OCI-LY7 (cell line): ENCODE results near the gene MYO9B. TPM values are rescaled to one million over a fixed set of nuclear protein-coding genes. Genes with fewer than 3 reads are reported as not detected.

Experiments
- BruUV-seq: library from RNA; stranded (reverse); fragments of 400-500 nt; replicated peaks from 2 replicates; lab custom pipeline; 2021; lab: Mats Ljungman, UMichigan
- CTCF ChIA-PET: fragments of 300-600 bp; sonication (Branson Sonifier 250); formaldehyde crosslinking; loops from one replicate; lab custom pipeline; 2022; ENCODE audit warnings: antibody characterized with exemption; ENCODE audit not compliant: unreplicated experiment; lab: Charles Lee
- POLR2A ChIA-PET: fragments of 300-600 bp; sonication (Branson Sonifier 250); formaldehyde crosslinking; loops from one replicate; lab custom pipeline; 2022; ENCODE audit warnings: antibody characterized with exemption; lab: Charles Lee
- DNase-seq: peaks from one replicate; pipeline ENCODE4 v3.0.0-alpha.2; 2015; ENCODE audit warnings: low spot score
- H2AFZ ChIP-seq: fragments of 200-600 bp; sonication (generic), shearing (Covaris generic); 2 replicates; pipeline ENCODE4 v1.6.1; 2014; ENCODE audit warnings: mild to moderate bottlenecking, antibody characterized with exemption, low read length, moderate library complexity
- H3K27ac ChIP-seq: fragments of 200-600 bp; sonication (generic); 2 replicates; pipeline ENCODE4 v1.5.1; 2014; ENCODE audit warnings: mixed run types, low read depth, mild to moderate bottlenecking, moderate library complexity, low read length, inconsistent platforms; ENCODE audit not compliant: poor library complexity, severe bottlenecking
- H3K36me3 ChIP-seq: fragments of 200-600 bp; sonication (generic); 2 replicates; pipeline ENCODE4 v1.6.1; 2014; ENCODE audit warnings: mild to moderate bottlenecking, antibody characterized with exemption, low read length, moderate library complexity, mixed read lengths; ENCODE audit not compliant: insufficient read depth
- H3K4me1 ChIP-seq: fragments of 200-600 bp; sonication (generic); 2 replicates; pipeline ENCODE4 v1.5.1; 2014; ENCODE audit warnings: mild to moderate bottlenecking, low read length; ENCODE audit not compliant: insufficient read depth, poor library complexity, severe bottlenecking
- H3K4me2 ChIP-seq: fragments of 200-600 bp; sonication (generic); 2 replicates; pipeline ENCODE4 v1.6.1; 2014; ENCODE audit warnings: mild to moderate bottlenecking, low read length
- H3K4me3 ChIP-seq: fragments of 200-600 bp; sonication (generic); 2 replicates; pipeline ENCODE4 v1.5.1; 2014; ENCODE audit warnings: mild to moderate bottlenecking, low read depth, low read length; ENCODE audit not compliant: poor library complexity, severe bottlenecking
- H3K79me2 ChIP-seq: fragments of 200-600 bp; sonication (generic); 2 replicates; pipeline ENCODE4 v1.6.1; 2016; ENCODE audit warnings: low read depth, mild to moderate bottlenecking, low read length, moderate library complexity, mixed read lengths; ENCODE audit not compliant: insufficient read depth
- H3K9me2 ChIP-seq: fragments of 200-600 bp; sonication (generic); 2 replicates; pipeline ENCODE4 v1.6.1; 2016; ENCODE audit warnings: mild to moderate bottlenecking, low read length, mixed read lengths; ENCODE audit not compliant: insufficient read depth
- H3K9me3 ChIP-seq: fragments of 200-600 bp; sonication (generic); 2 replicates; pipeline ENCODE4 v1.6.1; 2014; ENCODE audit warnings: mild to moderate bottlenecking, mixed run types, low read length, mixed read lengths
- H4K20me1 ChIP-seq: fragments of 200-600 bp; sonication (generic); 2 replicates; pipeline ENCODE4 v1.6.1; 2014; ENCODE audit warnings: mild to moderate bottlenecking, antibody characterized with exemption, low read length, moderate library complexity, mixed read lengths; ENCODE audit not compliant: insufficient read depth
- CTCF ChIP-seq: fragments of 200-600 bp; sonication (generic); conservative IDR thresholded peaks from 2 replicates; pipeline ENCODE4 v1.5.1; 2014; ENCODE audit warnings: mild to moderate bottlenecking, antibody characterized with exemption, low read length, moderate library complexity, mixed read lengths
- EZH2phosphoT487 ChIP-seq: fragments of 200-600 bp; sonication (generic); IDR thresholded peaks from 2 replicates; pipeline ENCODE4 v1.6.1; 2018; ENCODE audit warnings: low read depth, borderline replicate concordance, mild to moderate bottlenecking, mixed run types, antibody characterized with exemption, low read length, moderate library complexity, mixed read lengths
- intact Hi-C: fragments of 100-400 bp; cut with micrococcal nuclease; formaldehyde crosslinking; loops from one replicate; pipeline ENCODE4 v1.10.0; 2022; ENCODE audit not compliant: unreplicated experiment
- total RNA-seq, 2 experiments: library from RNA; depleted of rRNA in 1 of 2; stranded (reverse); fragments of >200 nt in 1 of 2; shearing (Covaris generic) in 1 of 2; gene quantifications; 2 replicates each; pipeline ENCODE4 v1.2.3, GENCODE V29; 2014 to 2022

MYO9B gene
- total RNA-seq, 2 experiments from 2014 or later, result 74.7 to 150 TPM

GRCh38 chr19:17069193-17069592 lies 6.4 kb upstream of the MYO9B start:
- H3K4me2 ChIP-seq, result peak overlapping the region; percentile 13; the same call in 1 of the 2 replicates
- no peak overlapping the region for H2AFZ ChIP-seq
- peak overlapping the region; percentile 40 for H3K27ac ChIP-seq
- intact Hi-C loops, result no loop called here
- H3K9me2 ChIP-seq, result no peaks in the 10 kb centered on the region
- peaks cover 93% of the 10 kb centered on the region for H3K36me3 ChIP-seq
- peak; percentile 35 for DNase-seq
- H3K79me2 ChIP-seq, result peaks cover 72% of the 10 kb centered on the region
- no TSS peak for BruUV-seq
- H3K4me1 ChIP-seq, result peaks cover 58% of the 10 kb centered on the region
- no peak overlapping the region for H3K4me3 ChIP-seq
- TF ChIP-seq EZH2phosphoT487, result no peak
- peak; percentile 48 for TF ChIP-seq CTCF
- H4K20me1 ChIP-seq, result peaks cover 10% of the 10 kb centered on the region
- H3K9me3 ChIP-seq, result no peaks in the 10 kb centered on the region
- POLR2A ChIA-PET, result interaction anchor here (0.5 kb wide), 1 partner anchor 526 kb away, joined by 4 read pairs; no protein-coding TSS in a partner anchor
- CTCF ChIA-PET, result interaction anchor here (0.6 kb wide), 1 partner anchor 125 kb away, joined by 3 read pairs; no protein-coding TSS in a partner anchor

GRCh38 chr19:17070421-17070820 lies 5.2 kb upstream of the MYO9B start:
- CTCF ChIA-PET, result no interaction called here
- POLR2A ChIA-PET, result interaction anchor here (0.6 kb wide), 1 partner anchor 55 kb away, joined by 5 read pairs; no protein-coding TSS in a partner anchor
- Histone ChIP-seq H2AFZ (no peak overlapping the region), H3K4me3 (no peak overlapping the region), H3K4me2 (no peak overlapping the region; the same call in 1 of the 2 replicates), H3K9me2 (no peaks in the 10 kb centered on the region), H3K4me1 (peaks cover 53% of the 10 kb centered on the region), H3K9me3 (no peaks in the 10 kb centered on the region), H3K36me3 (peaks cover 81% of the 10 kb centered on the region), H3K27ac (no peak overlapping the region), H3K79me2 (peaks cover 68% of the 10 kb centered on the region), H4K20me1 (peaks cover 11% of the 10 kb centered on the region)
- TF ChIP-seq EZH2phosphoT487, result no peak
- TF ChIP-seq CTCF, result no peak
- no TSS peak for BruUV-seq
- intact Hi-C loops, result loop anchor here (10.0 kb wide), 1 partner anchor 626 kb away; no protein-coding TSS in a partner anchor
- no peak for DNase-seq

GRCh38 chr19:17070912-17071311 lies 4.7 kb upstream of the MYO9B start:
- CTCF ChIA-PET, result no interaction called here

More at GRCh38 chr19:17070912-17071311, 4.7 kb upstream of the MYO9B start:
- Histone ChIP-seq H3K9me3 (no peaks in the 10 kb centered on the region), H3K36me3 (peaks cover 76% of the 10 kb centered on the region), H3K4me2 (no peak overlapping the region), H4K20me1 (peaks cover 11% of the 10 kb centered on the region), H3K79me2 (peaks cover 65% of the 10 kb centered on the region), H2AFZ (no peak overlapping the region), H3K27ac (no peak overlapping the region), H3K4me1 (peaks cover 53% of the 10 kb centered on the region), H3K4me3 (no peak overlapping the region), H3K9me2 (no peaks in the 10 kb centered on the region)
- DNase-seq, result no peak
- intact Hi-C loops, result loop anchor here (10.0 kb wide), 1 partner anchor 626 kb away; no protein-coding TSS in a partner anchor
- BruUV-seq, result no TSS peak
- POLR2A ChIA-PET, result interaction anchor here (0.6 to 0.9 kb wide), 2 partner anchors 19 to 54 kb away, joined by 3 to 5 read pairs; no protein-coding TSS in a partner anchor
- TF ChIP-seq CTCF, result no peak
- TF ChIP-seq EZH2phosphoT487, result no peak
